HepG2 (cell line): ENCODE measurements around the gene MBIP. TPM values are rescaled to one million over a fixed set of nuclear protein-coding genes. Genes with fewer than 3 reads are reported as not detected.

Source experiments
- ATAC-seq: fragments of 200-7000 bp; cut with Tn5 transposase; 3 replicates; pipeline ENCODE4 v1.9.1; 2020; ENCODE audit warnings: mild to moderate bottlenecking, moderate library complexity
- BruUV-seq: library from RNA; stranded (reverse); fragments of 400-500 nt; replicated peaks from 2 replicates; lab custom pipeline; 2021; lab: Mats Ljungman, UMichigan
- CTCF ChIA-PET: fragments of 300-600 bp; formaldehyde crosslinking; extraction: SDS; loops from one replicate; lab custom pipeline; 2021; ENCODE audit warnings: low total read pairs, inconsistent platforms, low intra/inter-chr PET ratio; lab: Yijun Ruan, JAX
- POLR2A ChIA-PET: fragments of 350-600 bp; sonication (Branson Sonifier 250); formaldehyde crosslinking; loops from one replicate; lab custom pipeline; 2020; ENCODE audit warnings: antibody characterized with exemption, inconsistent platforms; lab: Yijun Ruan, JAX
- DNase-seq: peaks from one replicate; pipeline ENCODE4 v3.0.0-alpha.2; 2015; ENCODE audit warnings: low spot score
- FAIRE-seq: peaks from 3 replicates; lab custom pipeline; 2011; peaks lifted over from hg19 to GRCh38; lab: Jason Lieb, UNC
- H2AFZ ChIP-seq: one replicate; pipeline ENCODE4 v1.6.1; 2011; ENCODE audit warnings: low read length, inconsistent platforms
- H3K27ac ChIP-seq: fragments of 300-600 bp; 3 replicates; pipeline ENCODE4 v1.8.0; 2011; ENCODE audit warnings: mixed run types, mild to moderate bottlenecking, mixed read lengths, low read length, inconsistent platforms; ENCODE audit not compliant: insufficient read depth; ENCODE audit errors: extremely low read length
- H3K27me3 ChIP-seq, 2 experiments: fragments of 200-600 bp in 1 of 2; 2 replicates in 1 of 2; 3 replicates in 1 of 2; pipeline versions ENCODE4 v1.6.0 to v1.8.0; 2011; ENCODE audit warnings: low read length in 2 of 2, mild to moderate bottlenecking in 2 of 2, moderate library complexity in 2 of 2, inconsistent platforms in 1 of 2; ENCODE audit not compliant: insufficient read depth in 2 of 2, control insufficient read depth in 1 of 2
- H3K36me3 ChIP-seq, 2 experiments: fragments of 200-600 bp in 1 of 2; replicated peaks in 1 of 2; 2 replicates in 1 of 2; 3 replicates in 1 of 2; pipeline versions ENCODE4 v1.5.1 to v1.8.0; 2011; ENCODE audit warnings: low read length in 2 of 2, inconsistent platforms in 1 of 2; ENCODE audit not compliant: insufficient read depth in 2 of 2, control insufficient read depth in 1 of 2
- H3K4me1 ChIP-seq: 2 replicates; pipeline ENCODE4 v1.5.1; 2012; ENCODE audit warnings: low read length, inconsistent platforms; ENCODE audit not compliant: insufficient read depth
- H3K4me2 ChIP-seq: 2 replicates; pipeline ENCODE4 v1.6.0; 2011; ENCODE audit warnings: low read depth, low read length, inconsistent platforms
- H3K4me3 ChIP-seq, 3 experiments: fragments of 200-600 bp in 1 of 3; sonication (generic), shearing (Covaris generic) in 1 of 3; replicated peaks in 1 of 3; 2 replicates each; pipeline ENCODE4 v1.5.1; 2011 to 2016; ENCODE audit warnings: low read length in 3 of 3, inconsistent platforms in 2 of 3, low read depth in 2 of 3, mild to moderate bottlenecking in 2 of 3, control low read depth in 1 of 3, mixed read lengths in 1 of 3; ENCODE audit not compliant: insufficient read depth in 1 of 3
- H3K79me2 ChIP-seq: one replicate; pipeline ENCODE4 v1.6.1; 2011; ENCODE audit warnings: low read length, inconsistent platforms; ENCODE audit not compliant: insufficient read depth
- H3K9ac ChIP-seq: 2 replicates; pipeline ENCODE4 v1.6.0; 2011; ENCODE audit warnings: mild to moderate bottlenecking, low read depth, low read length, inconsistent platforms; ENCODE audit not compliant: insufficient read depth
- H3K9me3 ChIP-seq: 2 replicates; pipeline ENCODE4 v1.5.1; 2012; ENCODE audit warnings: mild to moderate bottlenecking, low read length
- H4K20me1 ChIP-seq: 2 replicates; pipeline ENCODE4 v1.6.0; 2011; ENCODE audit warnings: inconsistent platforms, mild to moderate bottlenecking, low read length, moderate library complexity; ENCODE audit not compliant: insufficient read depth
- IRF2 ChIP-seq: IDR thresholded peaks from 2 replicates; pipeline ENCODE4 v1.6.1; 2018; ENCODE audit warnings: missing genetic modification reagents, missing compliant biosample characterization
- KDM5B ChIP-seq: sonication (generic); formaldehyde crosslinking; IDR thresholded peaks from 2 replicates; pipeline ENCODE4 v1.4.0; 2020; ENCODE audit warnings: missing genetic modification reagents, mild to moderate bottlenecking, borderline replicate concordance
- ZNF468 ChIP-seq: sonication (generic); formaldehyde crosslinking; IDR thresholded peaks from 2 replicates; pipeline ENCODE4 v1.8.0; 2022; ENCODE audit warnings: mild to moderate bottlenecking, moderate library complexity, missing genetic modification reagents
- ZSCAN21 ChIP-seq: sonication (generic); formaldehyde crosslinking; IDR thresholded peaks from 2 replicates; pipeline ENCODE4 v1.8.0; 2022; ENCODE audit warnings: mild to moderate bottlenecking, missing genetic modification reagents, moderate library complexity, borderline replicate concordance
- WGBS: methylation state at CpG from one replicate; pipeline ENCODE4 v1.1.6; 2017; ENCODE audit warnings: low lambda C conversion rate; 5-methylcytosine and 5-hydroxymethylcytosine counted together
- in situ Hi-C: cut with HindIII; loops from 2 replicates; pipeline ENCODE4 v1.10.0; 2017; ENCODE audit warnings: low pct_unique_long_range_greater_than_20kb; ENCODE audit not compliant: extremely low pct_ligation_motif_present
- intact Hi-C: fragments of 100-400 bp; cut with micrococcal nuclease; formaldehyde crosslinking; loops from one replicate; pipeline ENCODE4 v1.10.0; 2022; ENCODE audit not compliant: unreplicated experiment
- polyA plus RNA-seq, 8 experiments: library from polyadenylated mRNA; depleted of rRNA in 3 of 8; stranded (reverse) in 7 of 8; unstranded in 1 of 8; fragments of >200 nt; fragmentation: Illumina TruSeq in 4 of 8; extraction: Trizol in 4 of 8; gene quantifications; 2 replicates each; pipeline versions ENCODE4 v1.2.1 to v1.2.3, GENCODE V29; 2011 to 2016; ENCODE audit warnings: low read depth in 4 of 8, missing spikeins in 1 of 8, mixed read lengths in 1 of 8; ENCODE audit not compliant: insufficient read depth in 1 of 8
- total RNA-seq, 5 experiments: library from RNA; depleted of rRNA; stranded (reverse); fragments of >200 nt; fragmentation: Illumina TruSeq; extraction: Trizol; gene quantifications; 2 replicates each; pipeline ENCODE4 v1.2.3, GENCODE V29; 2016; ENCODE audit warnings: low read depth in 1 of 5
- TF ChIP-seq, protein P1 (sequence below): sonication (generic); formaldehyde crosslinking; IDR thresholded peaks from 2 replicates; pipeline ENCODE4 v1.8.0; 2022; ENCODE audit warnings: missing genetic modification reagents, mild to moderate bottlenecking, inconsistent platforms, borderline replicate concordance
- TF ChIP-seq, protein P2 (sequence below): sonication (generic); formaldehyde crosslinking; conservative IDR thresholded peaks from 2 replicates; pipeline ENCODE4 v1.4.0; 2020; ENCODE audit warnings: missing genetic modification reagents

The MBIP gene
- total and polyA plus RNA-seq, 2 of the 13 experiments (the other 11 are each of a cell fraction or from before 2014, with no cell fraction given) = 48.1 to 48.6 TPM

DNA sequence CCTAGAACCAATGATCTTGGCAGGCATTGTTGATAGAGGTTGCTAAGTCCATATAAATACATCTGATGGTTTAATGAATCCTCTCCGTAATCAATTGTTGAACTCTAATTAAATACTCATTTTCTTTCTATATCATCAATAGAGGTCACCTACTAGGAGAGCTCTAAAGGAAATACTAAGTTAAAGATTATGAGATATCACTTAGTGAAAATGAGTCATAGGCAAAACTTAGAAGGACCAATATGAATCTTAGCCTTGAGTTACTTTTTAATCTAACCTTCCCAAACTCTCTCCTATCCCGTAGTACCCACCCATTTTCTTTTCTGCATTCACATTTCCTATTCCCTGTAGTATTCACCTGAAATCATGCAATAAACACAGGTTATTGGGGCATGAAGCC lies 50.2 kb downstream of the MBIP start (continued):
- TF ChIP-seq, protein P1, sequence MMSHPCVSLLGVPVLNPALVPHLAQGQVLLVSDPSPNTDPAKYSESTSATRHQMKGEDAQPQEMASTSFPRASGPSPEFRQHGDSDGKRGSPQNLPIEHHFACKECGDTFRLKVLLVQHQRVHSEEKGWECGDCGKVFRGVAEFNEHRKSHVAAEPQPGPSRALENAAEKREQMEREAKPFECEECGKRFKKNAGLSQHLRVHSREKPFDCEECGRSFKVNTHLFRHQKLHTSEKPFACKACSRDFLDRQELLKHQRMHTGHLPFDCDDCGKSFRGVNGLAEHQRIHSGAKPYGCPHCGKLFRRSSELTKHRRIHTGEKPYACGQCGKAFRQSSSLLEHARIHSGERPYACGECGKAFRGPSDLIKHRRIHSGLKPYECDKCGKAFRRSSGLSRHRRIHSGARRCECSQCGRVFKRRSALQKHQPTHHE = no peak

DNA sequence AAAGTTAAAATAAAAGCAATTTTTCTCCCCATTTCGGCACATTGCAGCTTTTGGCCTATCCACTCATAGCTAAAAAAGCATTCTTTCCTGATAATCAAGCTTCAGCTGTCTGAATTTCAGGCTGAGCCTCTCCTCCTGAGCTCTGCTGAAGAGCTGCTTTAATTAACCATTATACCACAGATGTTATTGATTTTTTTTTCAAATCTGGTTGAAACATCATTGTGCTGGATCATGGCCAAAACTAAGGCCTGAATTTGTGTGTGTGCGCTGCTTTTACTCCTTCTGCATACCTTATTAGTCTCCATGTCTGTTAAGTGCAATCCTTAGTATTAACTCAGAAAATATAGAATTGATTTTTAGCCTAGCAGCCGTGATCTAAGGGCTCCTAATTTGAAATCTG lies 52.3 kb downstream of the MBIP start:
- Histone ChIP-seq H3K27ac (no peak overlapping the region), H3K27me3 (peaks cover 9 to 35% of the 10 kb centered on the region in 2 experiments), H3K36me3 (no peaks in the 10 kb centered on the region), H3K79me2 (no peaks in the 10 kb centered on the region), H3K4me2 (no peak overlapping the region), H3K4me3 (no peak overlapping the region), H4K20me1 (no peaks in the 10 kb centered on the region), H3K9me3 (no peaks in the 10 kb centered on the region), H2AFZ (no peak overlapping the region), H3K4me1 (no peaks in the 10 kb centered on the region), H3K9ac (no peak overlapping the region)
- FAIRE-seq = no peak
- in situ Hi-C loops (no loop called here), intact Hi-C loops (no loop called here)
- CTCF ChIA-PET = no interaction called here
- WGBS = 2% methylated on average over 3 of the region's 3 CpGs
- DNase-seq = no peak
- TF ChIP-seq ZNF468 (CRISPR knock-in tag) (no peak), ZSCAN21 (CRISPR knock-in tag) (no peak), KDM5B (CRISPR knock-in tag) (no peak), IRF2 (no peak)
- TF ChIP-seq, protein P2, sequence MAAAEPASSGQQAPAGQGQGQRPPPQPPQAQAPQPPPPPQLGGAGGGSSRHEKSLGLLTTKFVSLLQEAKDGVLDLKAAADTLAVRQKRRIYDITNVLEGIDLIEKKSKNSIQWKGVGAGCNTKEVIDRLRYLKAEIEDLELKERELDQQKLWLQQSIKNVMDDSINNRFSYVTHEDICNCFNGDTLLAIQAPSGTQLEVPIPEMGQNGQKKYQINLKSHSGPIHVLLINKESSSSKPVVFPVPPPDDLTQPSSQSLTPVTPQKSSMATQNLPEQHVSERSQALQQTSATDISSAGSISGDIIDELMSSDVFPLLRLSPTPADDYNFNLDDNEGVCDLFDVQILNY (CRISPR knock-in tag) = no peak
- no TSS peak for BruUV-seq
- POLR2A ChIA-PET = interaction anchor here (0.8 kb wide), 1 partner anchor 52 kb away, joined by 3 read pairs; the partner anchor contains the start of gene MBIP
- ATAC-seq = no peak
